Placental epithelial cell (primary cell): ENCODE data around the gene CNIH3. TPM values are rescaled to one million over a fixed set of nuclear protein-coding genes. Genes with fewer than 3 reads are reported as not detected.

ENCODE experiments used
- total RNA-seq: library from RNA; depleted of rRNA; stranded (reverse); fragments of >200 nt; gene quantifications from 2 replicates; pipeline ENCODE4 v1.2.3, GENCODE V29; 2012

Gene CNIH3
- 0.54 and 1.2 TPM in 2 replicates for total RNA-seq

DNA sequence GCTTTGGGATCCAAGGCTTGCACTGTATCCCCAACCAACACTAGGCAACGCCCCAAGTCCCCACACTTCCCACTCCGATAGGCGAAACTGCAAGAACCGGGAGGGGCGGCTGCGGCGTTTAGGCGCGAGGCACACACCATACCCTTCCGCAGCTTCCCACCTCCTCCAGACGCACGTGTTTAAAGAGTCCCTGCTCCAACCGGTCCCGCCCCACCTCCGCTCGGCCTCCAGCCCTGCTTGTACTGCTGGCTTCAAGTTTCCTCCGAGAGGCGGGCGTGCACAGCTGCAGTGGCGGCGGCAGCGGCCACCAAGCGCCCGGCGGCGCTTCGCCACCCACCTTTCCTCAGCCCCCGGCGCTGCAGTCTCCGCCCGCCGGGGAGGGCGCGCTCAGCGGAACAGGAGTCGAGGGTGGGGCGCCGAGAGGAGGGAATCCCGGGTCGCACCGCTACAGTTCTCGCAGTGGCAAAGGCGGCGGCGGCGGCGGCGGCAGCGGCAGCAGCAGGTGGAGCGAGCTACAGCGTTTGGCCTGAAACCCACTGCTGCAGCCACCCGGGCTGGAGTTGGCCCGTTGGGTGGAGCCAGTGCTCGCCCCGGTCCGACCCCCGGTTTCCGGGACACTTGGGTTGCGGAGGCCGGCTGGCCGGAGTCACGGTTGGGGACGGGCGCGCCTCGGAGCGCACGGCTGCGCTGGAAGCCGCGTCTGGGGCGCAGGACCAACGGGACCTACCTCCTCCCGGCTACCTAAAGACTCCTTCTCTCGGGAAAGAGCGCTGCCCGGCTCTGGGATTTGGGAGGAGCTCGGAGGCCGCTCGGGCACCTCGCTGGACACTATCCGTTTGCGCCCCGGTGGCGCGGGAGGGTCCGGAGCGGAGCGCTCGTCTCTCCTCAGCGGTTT lies at the start of gene CNIH3:
Gene CNIH3, plus strand, starts transcription at position 457 of the 895 bp plus-strand sequence. CDS start 858 bp downstream, outside the sequence.

Other genes starting within 250 kb of the CNIH3 start
- 40.7 and 54.6 TPM in 2 replicates for gene WDR26, start 181.5 kb upstream of the CNIH3 start, total RNA-seq